ENCODE results near the gene UBAP2. TPM values are rescaled to one million over a fixed set of nuclear protein-coding genes. Genes with fewer than 3 reads are reported as not detected.

Gene UBAP2
- total RNA-seq, 3 donors from 2014 or later (not counting 1 experiment from before 2014, with no cell fraction given): 30.2 to 34.4 (median 31.1) TPM

GRCh38 chr9:33914887-33915628 lies 133.6 kb downstream of the UBAP2 start:
- Histone ChIP-seq H3K27me3 (ENCODE audit: control insufficient read depth, insufficient read depth, low read length) (no peaks in the 10 kb centered on the region), H3K4me1 (ENCODE audit: control insufficient read depth, insufficient read depth, low read length) (no peaks in the 10 kb centered on the region), H3K4me3 (ENCODE audit: low read length) (no peak overlapping the region), H3K9me3 (ENCODE audit: control insufficient read depth, insufficient read depth, low read length) (no peaks in the 10 kb centered on the region), H3K36me3 (ENCODE audit: control insufficient read depth, insufficient read depth, low read length) (peaks cover 48% of the 10 kb centered on the region), H3K27ac (ENCODE audit: low read length) (no peak overlapping the region)
- Mint-ChIP-seq H3K27ac (peak overlapping the region; percentile 9 to 83), H3K27me3 (ENCODE audit: low read depth in 2 of 2) (no peaks in the 10 kb centered on the region), H3K9me3 (no peaks in the 10 kb centered on the region), H3K4me3 (no peak overlapping the region), H3K4me1 (peaks cover 9 to 10% of the 10 kb centered on the region in 2 donors), H3K36me3 (peaks cover 20% of the 10 kb centered on the region)
- no peak for TF ChIP-seq CTCF (IDR thresholded peaks at IDR 0.05)
- DNase-seq (no peak), ATAC-seq (no peak)
- intact Hi-C loops (cut with micrococcal nuclease): no loop called here
- WGBS (ENCODE audit: insufficient coverage): 94% methylated on average over 3 of the region's 3 CpGs

GRCh38 chr9:33913541-33913940 lies 135.1 kb downstream of the UBAP2 start:
- no CpG with 5 or more reads among the region's 1 CpG for WGBS (ENCODE audit: insufficient coverage)
- Mint-ChIP-seq H3K4me1 (peaks cover 5 to 10% of the 10 kb centered on the region in 2 donors), H3K36me3 (peaks cover 19% of the 10 kb centered on the region), H3K9me3 (no peaks in the 10 kb centered on the region), H3K4me3 (no peak overlapping the region), H3K27ac (peak overlapping the region in 1 of 2 donors; percentile 9), H3K27me3 (ENCODE audit: low read depth in 2 of 2) (no peaks in the 10 kb centered on the region)
- H3K36me3 ChIP-seq (ENCODE audit: control insufficient read depth, insufficient read depth, low read length): peaks cover 44% of the 10 kb centered on the region
- H3K27me3 ChIP-seq (ENCODE audit: control insufficient read depth, insufficient read depth, low read length): no peaks in the 10 kb centered on the region
- H3K27ac ChIP-seq (ENCODE audit: low read length): no peak overlapping the region
- H3K9me3 ChIP-seq (ENCODE audit: control insufficient read depth, insufficient read depth, low read length): no peaks in the 10 kb centered on the region
- ATAC-seq (no peak), DNase-seq (no peak)
- intact Hi-C loops (cut with micrococcal nuclease): no loop called here
- no peaks in the 10 kb centered on the region for H3K4me1 ChIP-seq (ENCODE audit: control insufficient read depth, insufficient read depth, low read length)
- no peak for TF ChIP-seq CTCF (IDR thresholded peaks at IDR 0.05)
- no peak overlapping the region for H3K4me3 ChIP-seq (ENCODE audit: low read length)

- no peaks in the 10 kb centered on the region for H3K36me3 Mint-ChIP-seq
- 96% methylated on average over 2 of the region's 4 CpGs for WGBS (ENCODE audit: insufficient coverage)
- Histone ChIP-seq H3K4me3 (ENCODE audit: low read length) (no peak overlapping the region), H3K27ac (ENCODE audit: low read length) (no peak overlapping the region), H3K4me1 (ENCODE audit: control insufficient read depth, insufficient read depth, low read length) (no peaks in the 10 kb centered on the region), H3K27me3 (ENCODE audit: control insufficient read depth, insufficient read depth, low read length) (no peaks in the 10 kb centered on the region), H3K36me3 (ENCODE audit: control insufficient read depth, insufficient read depth, low read length) (peaks cover 27% of the 10 kb centered on the region), H3K9me3 (ENCODE audit: control insufficient read depth, insufficient read depth, low read length) (no peaks in the 10 kb centered on the region)
- no peak overlapping the region for H3K4me3 Mint-ChIP-seq
- ATAC-seq (no peak), DNase-seq (no peak)
- intact Hi-C loops (cut with micrococcal nuclease): no loop called here
- H3K27ac Mint-ChIP-seq: no peak overlapping the region
- no peaks in the 10 kb centered on the region for H3K9me3 Mint-ChIP-seq
- H3K27me3 Mint-ChIP-seq (ENCODE audit: low read depth in 2 of 2): no peaks in the 10 kb centered on the region
- TF ChIP-seq CTCF (IDR thresholded peaks at IDR 0.05): no peak
- peaks cover 21 to 35% of the 10 kb centered on the region in 2 donors for H3K4me1 Mint-ChIP-seq
Measured at GRCh38 chr9:33908749-33909148, 139.9 kb downstream of the UBAP2 start.

- Histone ChIP-seq H3K4me1 (ENCODE audit: control insufficient read depth, insufficient read depth, low read length) (no peaks in the 10 kb centered on the region), H3K27me3 (ENCODE audit: control insufficient read depth, insufficient read depth, low read length) (no peaks in the 10 kb centered on the region), H3K4me3 (ENCODE audit: low read length) (no peak overlapping the region), H3K9me3 (ENCODE audit: control insufficient read depth, insufficient read depth, low read length) (no peaks in the 10 kb centered on the region), H3K27ac (ENCODE audit: low read length) (no peak overlapping the region), H3K36me3 (ENCODE audit: control insufficient read depth, insufficient read depth, low read length) (peaks cover 22% of the 10 kb centered on the region)
- no peak for TF ChIP-seq CTCF (IDR thresholded peaks at IDR 0.05)
- Mint-ChIP-seq H3K4me1 (peaks cover 25 to 40% of the 10 kb centered on the region in 2 donors), H3K4me3 (no peak overlapping the region), H3K9me3 (no peaks in the 10 kb centered on the region), H3K27ac (peak overlapping the region in 1 of 2 donors; percentile 75), H3K36me3 (no peaks in the 10 kb centered on the region), H3K27me3 (ENCODE audit: low read depth in 2 of 2) (no peaks in the 10 kb centered on the region)
- ATAC-seq (no peak), DNase-seq (no peak)
- 100% methylated on average over 3 of the region's 3 CpGs for WGBS (ENCODE audit: insufficient coverage)
- intact Hi-C loops (cut with micrococcal nuclease): no loop called here
Measured at GRCh38 chr9:33908114-33908513, 140.6 kb downstream of the UBAP2 start.

Measured in natural killer cell (primary cell).